RKO (cell line): ENCODE results near the gene BARD1.
A peak's percentile ranks its signal among the peaks of the same experiment; 100 is the strongest.
"Not testable (repeated sequence)": the region's sequence is repeated elsewhere in the genome, so short reads cannot be mapped to it uniquely, and the experiment has no call there.

ENCODE experiments used
- DNase-seq: peaks from one replicate; pipeline ENCODE4 v3.0.0-alpha.2; 2016; ENCODE audit warnings: low spot score

BARD1 gene

GRCh38 chr2:214808981-214809750 is at the start of gene BARD1:
BARD1 (minus strand) TSS chr2:214809683; CDS start chr2:214809569, 114 bp downstream.
- DNase-seq = peak; percentile 70

- no peak for DNase-seq
These were observed 46.7 kb upstream of the BARD1 start for GRCh38 chr2:214856137-214856536.

DNA sequence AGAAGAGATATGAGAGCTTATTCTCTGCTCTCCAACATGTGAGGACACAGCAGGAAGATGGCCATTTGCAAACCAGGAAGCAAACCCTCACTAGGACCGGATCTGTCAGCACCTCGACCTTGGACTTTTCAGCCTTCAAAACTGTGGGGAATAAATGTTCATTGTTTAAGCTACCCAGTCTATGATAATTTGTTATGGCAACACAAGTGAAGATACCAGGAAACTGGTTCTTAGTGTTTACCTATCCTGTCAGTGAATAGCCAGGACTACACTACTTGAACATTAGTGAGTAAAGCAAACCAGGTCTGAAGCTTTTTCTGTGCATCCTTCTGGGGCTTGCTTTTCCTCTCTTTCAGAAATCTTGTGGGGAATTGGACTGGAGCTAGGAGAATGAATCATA is 44.4 kb upstream of the BARD1 start:
- DNase-seq = no peak

GRCh38 chr2:214843823-214844222 is 34.3 kb upstream of the BARD1 start:
- no peak for DNase-seq

GRCh38 chr2:214839464-214839863 is 30.0 kb upstream of the BARD1 start:
- DNase-seq = no peak

DNA sequence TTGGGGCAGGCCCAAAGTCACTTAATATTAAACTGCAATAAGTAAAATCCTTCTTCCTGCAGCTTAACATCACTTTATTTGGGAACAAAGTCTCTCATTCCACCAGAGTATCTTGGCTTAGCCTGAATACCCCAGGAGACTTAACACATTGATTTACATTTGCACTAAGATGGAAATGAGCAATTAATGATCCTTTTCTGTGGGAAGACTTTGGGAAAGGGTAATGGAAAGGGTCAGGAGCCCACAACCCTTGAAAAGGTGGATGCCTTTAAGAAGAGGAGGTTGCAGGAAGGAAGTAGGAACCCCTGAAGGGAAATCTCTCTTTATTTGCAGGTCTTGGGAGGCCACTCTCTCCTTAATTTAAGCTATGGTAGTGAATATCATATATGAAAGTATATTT is 28.0 kb upstream of the BARD1 start:
- no peak for DNase-seq

DNA sequence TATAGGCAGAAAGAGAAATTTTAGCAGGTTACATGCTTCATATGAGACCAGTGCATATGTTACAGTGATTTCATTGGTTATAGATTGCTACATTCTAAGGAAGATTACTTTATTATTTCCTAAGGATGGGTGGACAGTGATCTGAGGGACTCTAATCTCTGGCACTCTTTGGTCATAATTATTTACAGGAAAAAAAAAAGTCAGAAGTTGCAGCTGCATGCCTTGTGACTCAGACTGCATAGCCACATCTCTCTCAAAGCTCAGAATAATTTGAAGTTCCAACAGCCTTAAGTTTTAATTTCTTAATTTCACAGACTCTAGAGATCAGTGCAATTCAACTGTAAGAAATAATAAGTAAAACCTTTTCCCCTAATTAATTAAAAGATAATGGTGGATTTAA is 27.1 kb upstream of the BARD1 start:
- no peak for DNase-seq

GRCh38 chr2:214830794-214831346 is 21.4 kb upstream of the BARD1 start:
- DNase-seq = no peak

GRCh38 chr2:214816008-214816533 is 6.6 kb upstream of the BARD1 start:
- no peak for DNase-seq

- no peak for DNase-seq
These were observed 1.2 kb upstream of the BARD1 start for GRCh38 chr2:214810671-214811070.

DNA sequence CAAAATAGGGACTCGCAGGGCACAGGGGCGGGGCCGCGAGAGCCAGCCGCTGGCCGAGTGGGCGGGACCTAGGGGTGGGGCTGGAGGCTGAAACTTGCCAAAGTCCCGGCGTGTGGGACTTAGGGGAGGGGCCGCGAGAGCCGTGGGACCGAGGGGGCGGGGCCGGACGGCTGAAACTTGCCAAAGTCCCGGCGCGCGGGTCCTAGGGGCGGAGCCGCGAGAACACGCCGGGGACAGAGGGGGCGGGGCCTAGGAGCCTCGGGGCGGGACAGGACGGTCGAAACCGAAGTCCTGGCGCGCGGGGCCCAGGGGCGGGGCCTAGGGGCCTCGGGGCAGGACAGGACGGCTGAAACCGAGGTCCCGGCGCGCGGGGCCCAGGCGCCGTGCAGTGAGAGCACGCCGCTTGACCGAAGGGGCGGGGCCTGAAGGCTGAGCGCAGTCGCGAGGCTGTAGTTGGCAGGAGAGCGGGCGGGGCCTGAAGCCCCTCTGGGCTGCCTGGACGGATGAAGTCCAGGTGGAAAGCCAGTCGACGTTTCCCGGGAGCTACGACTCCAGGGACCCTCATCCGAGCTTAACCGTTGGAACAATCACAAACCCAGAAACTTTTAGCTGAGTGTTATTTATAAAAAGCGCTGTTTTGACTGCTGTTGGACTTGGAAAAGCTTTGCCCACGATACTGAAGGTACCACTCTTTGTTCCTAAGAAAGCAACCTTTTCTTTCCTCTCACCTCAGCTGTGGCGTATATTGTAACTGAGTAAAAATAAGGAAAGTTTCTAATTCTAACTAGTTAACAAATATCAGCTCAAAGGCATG is 475 bp upstream of the BARD1 start:
- DNase-seq = peak; percentile 95

- DNase-seq = peak; percentile 54
These were observed 1.8 kb downstream of the BARD1 start for GRCh38 chr2:214807653-214808052.

DNA sequence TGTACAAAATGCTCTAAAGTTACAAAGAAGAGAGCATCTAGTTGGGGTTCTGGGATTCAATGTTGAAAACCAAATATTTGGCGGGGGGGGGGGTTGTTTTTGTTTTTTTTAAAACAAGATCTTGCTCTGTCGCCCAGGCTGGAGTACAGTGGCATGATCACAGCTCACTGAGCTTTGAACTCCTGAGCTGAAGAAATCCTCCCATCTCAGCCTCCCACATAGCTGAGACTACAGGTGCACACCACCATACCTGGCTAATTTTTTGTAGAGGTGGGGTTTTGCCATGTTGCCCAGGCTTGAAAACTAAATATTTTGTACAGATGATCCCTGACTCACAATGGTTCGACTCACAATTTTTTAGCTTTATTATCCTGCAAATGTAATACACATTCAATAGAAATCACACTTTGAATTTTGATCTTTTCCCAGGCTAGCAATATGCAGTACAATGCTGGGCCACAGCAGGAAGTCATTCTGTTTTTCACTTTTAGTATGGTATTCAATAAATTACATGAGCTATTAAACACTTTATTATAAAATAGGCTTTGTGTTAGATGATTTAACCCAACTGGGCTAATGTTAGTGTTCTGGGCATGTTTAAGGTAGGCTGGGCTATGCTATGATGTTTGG is 7.6 kb downstream of the BARD1 start:
- no peak for DNase-seq

GRCh38 chr2:214801068-214801467 is 8.4 kb downstream of the BARD1 start:
- no peak for DNase-seq

GRCh38 chr2:214800180-214800579 is 9.3 kb downstream of the BARD1 start:
- DNase-seq = no peak

- DNase-seq = no peak
These were observed 12.6 kb downstream of the BARD1 start for GRCh38 chr2:214796911-214797310.

- DNase-seq = not testable (repeated sequence)
These were observed 26.3 kb downstream of the BARD1 start for GRCh38 chr2:214783181-214783580.

GRCh38 chr2:214782671-214783070 is 26.8 kb downstream of the BARD1 start:
- DNase-seq = no peak

GRCh38 chr2:214781226-214781625 is 28.3 kb downstream of the BARD1 start:
- no peak for DNase-seq

DNA sequence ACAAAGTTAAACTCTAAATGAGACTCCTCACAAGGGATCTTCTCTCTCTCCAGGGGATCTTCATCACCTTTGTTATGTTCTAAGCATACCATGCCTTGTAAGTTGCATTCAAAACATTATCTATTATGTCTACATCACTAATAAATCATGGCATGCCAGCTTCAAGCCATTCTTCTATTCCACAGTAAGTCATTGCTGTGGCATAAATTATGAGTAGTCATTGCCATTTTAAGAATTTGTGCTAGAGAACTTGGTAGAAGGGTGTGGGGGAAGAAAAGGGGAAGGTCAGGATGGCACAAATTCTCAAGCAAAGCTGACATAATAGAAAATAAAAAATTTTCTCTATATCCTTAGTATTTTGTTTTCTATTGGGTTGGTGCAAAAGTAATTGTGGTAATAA is 33.5 kb downstream of the BARD1 start:
- no peak for DNase-seq

GRCh38 chr2:214774108-214774507 is 35.4 kb downstream of the BARD1 start:
- no peak for DNase-seq

- no peak for DNase-seq
These were observed 37.0 kb downstream of the BARD1 start for GRCh38 chr2:214772443-214773015.
